Colonic mucosa (tissue), 4 donors: ENCODE data around the gene RPL18. TPM values are rescaled to one million over a fixed set of nuclear protein-coding genes. Genes with fewer than 3 reads are reported as not detected.

Experiments
- DNase-seq: peaks from one replicate; pipeline ENCODE4 v3.0.0-alpha.2; 2020
- H3K27ac ChIP-seq: fragments of 200-600 bp; one replicate; pipeline ENCODE4 v1.8.0; 2021
- H3K27me3 ChIP-seq: fragments of 200-600 bp; one replicate; pipeline ENCODE4 v1.8.0; 2021
- H3K36me3 ChIP-seq: fragments of 200-600 bp; one replicate; pipeline ENCODE4 v1.8.0; 2021
- H3K4me1 ChIP-seq: fragments of 200-600 bp; one replicate; pipeline ENCODE4 v1.8.0; 2021; ENCODE audit warnings: mild to moderate bottlenecking
- H3K4me3 ChIP-seq: fragments of 200-600 bp; one replicate; pipeline ENCODE4 v1.8.0; 2021
- H3K9ac ChIP-seq, 2 donors: one replicate each; pipeline ENCODE4 v1.7.0; 2013; ENCODE audit warnings: control low read depth in 2 of 2, low read depth in 2 of 2, low read length in 2 of 2
- H3K9me3 ChIP-seq: fragments of 200-600 bp; one replicate; pipeline ENCODE4 v1.8.0; 2021
- CTCF ChIP-seq: fragments of 200-600 bp; IDR thresholded peaks from one replicate; pipeline ENCODE4 v1.8.0; 2022; ENCODE audit warnings: antibody characterized with exemption, mild to moderate bottlenecking
- intact Hi-C: fragments of 100-400 bp; cut with DNase I; formaldehyde crosslinking; loops from one replicate; pipeline ENCODE4 v1.14.1; 2022
- total RNA-seq, 2 donors: library from RNA; stranded (reverse); fragmentation: NEBNext Ultra II Directional in 1 of 2; extraction: Animal tissue kit (Norgen Biotek cat#: 25700) in 1 of 2; gene quantifications; one replicate each; pipeline ENCODE4 v1.2.1, GENCODE V29; 2021
- donor health status: healthy.
- donor health status: DM: no; HTN: no; CAD: no.
- donor health status: DM: no; HTN: no; CAD: no.

RPL18 gene
- total RNA-seq, 2 donors from 2014 or later: 1,499 to 1,736 TPM

GRCh38 chr19:48646722-48647216 lies 27.8 kb upstream of the RPL18 start:
- Histone ChIP-seq H3K9ac (no peak overlapping the region), H3K4me1 (no peaks in the 10 kb centered on the region), H3K27ac (peak overlapping the region; percentile 31), H3K4me3 (peak overlapping the region; percentile 27), H3K27me3 (peaks cover 5% of the 10 kb centered on the region), H3K36me3 (no peaks in the 10 kb centered on the region), H3K9me3 (no peaks in the 10 kb centered on the region)
- no peak for TF ChIP-seq CTCF
- intact Hi-C loops: loop anchor here (5.0 kb wide), 3 partner anchors 91 to 196 kb away; no protein-coding TSS in a partner anchor
- no peak for DNase-seq

- TF ChIP-seq CTCF: peak; percentile 84
Measured at GRCh38 chr19:48646001-48646721, 27.2 kb upstream of the RPL18 start, which contains the start of gene CA11. Gene CA11 (minus strand): TSS chr19:48646187. CDS start chr19:48645632, 555 bp downstream.

GRCh38 chr19:48645620-48646000 lies 26.6 kb upstream of the RPL18 start:
- H3K4me3 ChIP-seq: peak overlapping the region; percentile 27
- intact Hi-C loops: loop anchor here (5.0 kb wide), 3 partner anchors 92 to 197 kb away; no protein-coding TSS in a partner anchor
- TF ChIP-seq CTCF: no peak

More at GRCh38 chr19:48646001-48646721, 27.2 kb upstream of the RPL18 start, which contains the start of gene CA11:
- intact Hi-C loops: loop anchor here (5.0 kb wide), 3 partner anchors 91 to 196 kb away; no protein-coding TSS in a partner anchor
- no peaks in the 10 kb centered on the region for H3K4me1 ChIP-seq
- H3K9ac ChIP-seq: peak within 1 kb of the TSS; percentile 26 to 58
- H3K9me3 ChIP-seq: no peaks in the 10 kb centered on the region
- peak; percentile 89 for DNase-seq
- peak within 1 kb of the TSS; percentile 31 for H3K27ac ChIP-seq
- H3K36me3 ChIP-seq: no peaks in the 10 kb centered on the region
- peaks cover 5% of the 10 kb centered on the region for H3K27me3 ChIP-seq
- peak within 1 kb of the TSS; percentile 27 for H3K4me3 ChIP-seq

GRCh38 chr19:48644839-48645619 lies 26.1 kb upstream of the RPL18 start:
- DNase-seq: peak; percentile 75
- Histone ChIP-seq H3K27ac (no peak overlapping the region), H3K27me3 (peaks cover 5% of the 10 kb centered on the region), H3K4me3 (peak overlapping the region; percentile 27), H3K9me3 (no peaks in the 10 kb centered on the region), H3K36me3 (no peaks in the 10 kb centered on the region), H3K9ac (peak overlapping the region; percentile 26 to 58), H3K4me1 (no peaks in the 10 kb centered on the region)
- intact Hi-C loops: loop anchor here (5.0 kb wide), 3 partner anchors 92 to 197 kb away; no protein-coding TSS in a partner anchor
- TF ChIP-seq CTCF: no peak

More at GRCh38 chr19:48645620-48646000, 26.6 kb upstream of the RPL18 start:
- Histone ChIP-seq H3K27ac (peak overlapping the region; percentile 31), H3K9ac (peak overlapping the region; percentile 26 to 58), H3K4me1 (no peaks in the 10 kb centered on the region), H3K36me3 (no peaks in the 10 kb centered on the region), H3K9me3 (no peaks in the 10 kb centered on the region), H3K27me3 (peaks cover 5% of the 10 kb centered on the region)
- DNase-seq: no peak

GRCh38 chr19:48644355-48644754 lies 25.4 kb upstream of the RPL18 start:
- DNase-seq: no peak
- intact Hi-C loops: no loop called here
- Histone ChIP-seq H3K4me1 (no peaks in the 10 kb centered on the region), H3K4me3 (no peak overlapping the region), H3K27ac (no peak overlapping the region), H3K9ac (no peak overlapping the region), H3K27me3 (peaks cover 5% of the 10 kb centered on the region), H3K9me3 (no peaks in the 10 kb centered on the region), H3K36me3 (no peaks in the 10 kb centered on the region)
- no peak for TF ChIP-seq CTCF
